Neural progenitor cell (in vitro differentiated cells): ENCODE data around the gene CRTC1. TPM values are rescaled to one million over a fixed set of nuclear protein-coding genes. Genes with fewer than 3 reads are reported as not detected.

ENCODE experiments used
- DNase-seq: peaks from one replicate; pipeline ENCODE4 v3.0.0-alpha.2; 2016; ENCODE audit warnings: low spot score
- H2AFZ ChIP-seq: fragments of 200-600 bp; sonication (generic); replicated peaks from 2 replicates; pipeline ENCODE4 v1.6.1; 2016; ENCODE audit warnings: antibody characterized with exemption
- H3F3A ChIP-seq: fragments of 200-600 bp; sonication (generic); 2 replicates; pipeline ENCODE4 v1.6.1; 2016; ENCODE audit warnings: antibody characterized with exemption, low read depth
- H3K27ac ChIP-seq: fragments of 200-600 bp; sonication (generic); 2 replicates; pipeline ENCODE4 v1.5.1; 2016; ENCODE audit warnings: mild to moderate bottlenecking
- H3K27me3 ChIP-seq: fragments of 200-600 bp; sonication (generic); 2 replicates; pipeline ENCODE4 v1.6.1; 2016; ENCODE audit warnings: mild to moderate bottlenecking, moderate library complexity
- H3K36me3 ChIP-seq: fragments of 200-600 bp; sonication (generic); 2 replicates; pipeline ENCODE4 v1.5.1; 2016
- H3K4me1 ChIP-seq: fragments of 200-600 bp; sonication (generic); 2 replicates; pipeline ENCODE4 v1.6.1; 2016; ENCODE audit warnings: mixed run types
- H3K4me2 ChIP-seq: fragments of 200-600 bp; sonication (generic); 2 replicates; pipeline ENCODE4 v1.6.1; 2016
- H3K4me3 ChIP-seq: fragments of 200-600 bp; sonication (generic); 2 replicates; pipeline ENCODE4 v1.5.1; 2016
- H3K79me2 ChIP-seq: fragments of 200-600 bp; sonication (generic); 2 replicates; pipeline ENCODE4 v1.6.1; 2016; ENCODE audit warnings: low read depth
- H3K9ac ChIP-seq: fragments of 200-600 bp; sonication (generic); 2 replicates; pipeline ENCODE4 v1.6.1; 2016
- H3K9me3 ChIP-seq: fragments of 200-600 bp; sonication (generic); 2 replicates; pipeline ENCODE4 v1.5.1; 2016; ENCODE audit warnings: low read depth
- H4K20me1 ChIP-seq: fragments of 200-600 bp; sonication (generic); 2 replicates; pipeline ENCODE4 v1.6.1; 2016; ENCODE audit warnings: low read depth
- H3K27ac Mint-ChIP-seq: 3 replicates; pipeline ENCODE4 v1.8.0; 2021; ENCODE audit warnings: mixed read lengths
- H3K27me3 Mint-ChIP-seq: 2 replicates; pipeline ENCODE4 v1.8.0; 2022; ENCODE audit warnings: low read depth, mild to moderate bottlenecking, inconsistent platforms, moderate library complexity, mixed read lengths; ENCODE audit not compliant: insufficient read depth
- H3K36me3 Mint-ChIP-seq: 3 replicates; pipeline ENCODE4 v1.8.0; 2021; ENCODE audit warnings: mixed read lengths
- H3K4me1 Mint-ChIP-seq: 3 replicates; pipeline ENCODE4 v1.8.0; 2021; ENCODE audit warnings: mixed read lengths
- H3K4me3 Mint-ChIP-seq: 3 replicates; pipeline ENCODE4 v1.8.0; 2021; ENCODE audit warnings: mild to moderate bottlenecking, moderate library complexity, mixed read lengths
- H3K9me3 Mint-ChIP-seq: 3 replicates; pipeline ENCODE4 v1.8.0; 2020; ENCODE audit warnings: mixed read lengths
- CTCF ChIP-seq: fragments of 200-600 bp; sonication (generic); IDR thresholded peaks from 2 replicates; pipeline ENCODE4 v1.5.1; 2017; ENCODE audit warnings: antibody characterized with exemption, mild to moderate bottlenecking
- EZH2 ChIP-seq: fragments of 200-600 bp; sonication (generic); IDR thresholded peaks from 2 replicates; pipeline ENCODE4 v1.6.1; 2017; ENCODE audit warnings: antibody characterized with exemption, mild to moderate bottlenecking, moderate library complexity
- EZH2phosphoT487 ChIP-seq: fragments of 200-600 bp; sonication (generic); IDR thresholded peaks from 2 replicates; pipeline ENCODE4 v1.6.1; 2017; ENCODE audit warnings: antibody characterized with exemption
- total RNA-seq: library from RNA; depleted of rRNA; stranded (reverse); fragments of >200 nt; gene quantifications from 2 replicates; pipeline ENCODE4 v1.2.3, GENCODE V29; 2015; ENCODE audit warnings: low replicate concordance

Gene CRTC1
- total RNA-seq, 1 donor from 2014 or later: 2.4 TPM

- DNase-seq: no peak
- Mint-ChIP-seq H3K4me3 (no peak overlapping the region), H3K4me1 (no peaks in the 10 kb centered on the region), H3K9me3 (no peaks in the 10 kb centered on the region), H3K36me3 (no peaks in the 10 kb centered on the region), H3K27ac (no peak overlapping the region), H3K27me3 (peaks cover 4% of the 10 kb centered on the region)
- Histone ChIP-seq H3K27ac (no peak overlapping the region), H3K79me2 (no peaks in the 10 kb centered on the region), H3K27me3 (no peaks in the 10 kb centered on the region), H3F3A (no peaks in the 10 kb centered on the region), H3K9ac (no peak overlapping the region), H3K9me3 (no peaks in the 10 kb centered on the region), H3K36me3 (no peaks in the 10 kb centered on the region), H3K4me1 (no peaks in the 10 kb centered on the region), H3K4me2 (no peak overlapping the region), H2AFZ (no peak overlapping the region), H3K4me3 (no peak overlapping the region), H4K20me1 (peaks cover 8% of the 10 kb centered on the region)
- TF ChIP-seq EZH2phosphoT487 (no peak), CTCF (no peak), EZH2 (no peak)
Observed at GRCh38 chr19:18760440-18761383, 77.2 kb downstream of the CRTC1 start.

- H3K27me3 ChIP-seq: no peaks in the 10 kb centered on the region
- no peaks in the 10 kb centered on the region for H3K79me2 ChIP-seq
- no peak overlapping the region for H3K4me2 ChIP-seq
- H4K20me1 ChIP-seq: peaks cover 8% of the 10 kb centered on the region
- H3K27ac ChIP-seq: no peak overlapping the region
- no peaks in the 10 kb centered on the region for H3K36me3 ChIP-seq
- H3K4me1 ChIP-seq: no peaks in the 10 kb centered on the region
- no peak for TF ChIP-seq CTCF
- no peak for TF ChIP-seq EZH2phosphoT487
- TF ChIP-seq EZH2: no peak
- Mint-ChIP-seq H3K36me3 (no peaks in the 10 kb centered on the region), H3K27ac (no peak overlapping the region), H3K4me1 (no peaks in the 10 kb centered on the region), H3K4me3 (no peak overlapping the region), H3K27me3 (peaks cover 6% of the 10 kb centered on the region), H3K9me3 (no peaks in the 10 kb centered on the region)
- H3K9me3 ChIP-seq: no peaks in the 10 kb centered on the region
- no peaks in the 10 kb centered on the region for H3F3A ChIP-seq
- DNase-seq: no peak
- H2AFZ ChIP-seq: no peak overlapping the region
- no peak overlapping the region for H3K4me3 ChIP-seq
- no peak overlapping the region for H3K9ac ChIP-seq
Observed at GRCh38 chr19:18761531-18762110, 78.1 kb downstream of the CRTC1 start.

GRCh38 chr19:18762125-18763023, 78.9 kb downstream of the CRTC1 start:
- Histone ChIP-seq H3K79me2 (no peaks in the 10 kb centered on the region), H3F3A (no peaks in the 10 kb centered on the region), H4K20me1 (peaks cover 8% of the 10 kb centered on the region), H3K27ac (no peak overlapping the region), H3K36me3 (no peaks in the 10 kb centered on the region), H3K4me1 (no peaks in the 10 kb centered on the region), H3K4me2 (no peak overlapping the region), H3K4me3 (no peak overlapping the region), H3K27me3 (no peaks in the 10 kb centered on the region), H3K9me3 (no peaks in the 10 kb centered on the region), H2AFZ (no peak overlapping the region), H3K9ac (no peak overlapping the region)
- Mint-ChIP-seq H3K4me1 (no peaks in the 10 kb centered on the region), H3K27me3 (peaks cover 6% of the 10 kb centered on the region), H3K9me3 (no peaks in the 10 kb centered on the region), H3K27ac (peak overlapping the region; percentile 69), H3K4me3 (no peak overlapping the region), H3K36me3 (no peaks in the 10 kb centered on the region)
- no peak for TF ChIP-seq CTCF
- no peak for TF ChIP-seq EZH2phosphoT487
- no peak for TF ChIP-seq EZH2
- DNase-seq: no peak
